GM06990 (cell line): ENCODE data around the gene DRG2.
A peak's percentile ranks its signal among the peaks of the same experiment; 100 is the strongest.

Experiments
- DNase-seq: peaks from one replicate; pipeline ENCODE4 v3.0.0-alpha.2; 2011; ENCODE audit not compliant: insufficient read length; ENCODE audit errors: extremely low read depth
- H3K27me3 ChIP-seq: replicated peaks from 2 replicates; pipeline ENCODE4 v1.6.0; 2011; ENCODE audit warnings: low read length; ENCODE audit not compliant: control insufficient read depth, insufficient read depth
- H3K36me3 ChIP-seq: 2 replicates; pipeline ENCODE4 v1.5.1; 2011; ENCODE audit warnings: low read length; ENCODE audit not compliant: control insufficient read depth, insufficient read depth
- H3K4me3 ChIP-seq: replicated peaks from 2 replicates; pipeline ENCODE4 v1.5.1; 2011; ENCODE audit warnings: low read depth, mild to moderate bottlenecking, control low read depth, low read length
- CTCF ChIP-seq: IDR thresholded peaks from 2 replicates; pipeline ENCODE4 v1.5.1; 2011; ENCODE audit warnings: low read length, control low read depth, mild to moderate bottlenecking, inconsistent platforms; ENCODE audit not compliant: insufficient read depth, poor library complexity, severe bottlenecking

Gene DRG2

GRCh38 chr17:18139498-18139897 is 51.8 kb downstream of the DRG2 start:
- H3K4me3 ChIP-seq, result no peak overlapping the region

GRCh38 chr17:18139949-18140348 is 52.2 kb downstream of the DRG2 start:
- peak; percentile 39 for TF ChIP-seq CTCF
- Histone ChIP-seq H3K36me3 (no peaks in the 10 kb centered on the region), H3K27me3 (no peaks in the 10 kb centered on the region; the same call in 1 of the 2 replicates), H3K4me3 (no peak overlapping the region)
- no peak for DNase-seq

More at GRCh38 chr17:18139498-18139897, 51.8 kb downstream of the DRG2 start:
- H3K36me3 ChIP-seq, result no peaks in the 10 kb centered on the region
- H3K27me3 ChIP-seq, result no peaks in the 10 kb centered on the region; the same call in 1 of the 2 replicates
- DNase-seq, result no peak
- no peak for TF ChIP-seq CTCF

GRCh38 chr17:18140648-18141047 is 52.9 kb downstream of the DRG2 start:
- no peak overlapping the region for H3K4me3 ChIP-seq
- DNase-seq, result no peak
- no peaks in the 10 kb centered on the region for H3K36me3 ChIP-seq
- no peak for TF ChIP-seq CTCF
- no peaks in the 10 kb centered on the region; the same call in 1 of the 2 replicates for H3K27me3 ChIP-seq

DNA sequence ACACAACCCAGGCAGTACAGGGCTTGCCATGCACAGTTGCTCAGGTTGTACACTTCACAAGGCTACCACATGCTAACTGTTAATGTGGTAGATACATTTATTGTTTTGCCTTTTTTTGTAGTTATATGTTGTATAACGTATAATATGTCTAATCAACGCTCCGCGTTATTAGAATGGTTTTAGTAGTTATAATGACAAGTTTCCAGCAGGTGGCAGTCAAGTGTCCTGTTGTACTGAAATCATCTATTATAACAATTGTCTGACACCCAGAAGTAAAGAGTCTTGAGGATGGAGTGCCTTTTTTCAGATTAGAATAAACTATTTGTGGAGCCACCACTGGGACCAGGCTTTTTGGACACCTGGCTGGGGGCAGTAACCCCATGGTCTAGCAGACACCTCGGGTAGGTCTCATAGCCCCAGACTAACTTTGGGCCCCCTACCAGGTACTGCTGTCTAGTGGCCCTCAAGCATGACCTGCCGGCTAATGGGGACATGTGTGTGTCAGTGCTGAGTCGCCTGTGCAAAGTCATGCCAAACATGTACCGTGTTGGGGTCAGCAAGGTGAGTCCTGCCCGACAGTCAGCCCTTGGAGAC is 53.6 kb downstream of the DRG2 start:
- peak; percentile 57 for TF ChIP-seq CTCF
- Histone ChIP-seq H3K27me3 (no peaks in the 10 kb centered on the region; the same call in 1 of the 2 replicates), H3K36me3 (no peaks in the 10 kb centered on the region), H3K4me3 (no peak overlapping the region)
- DNase-seq, result no peak

DNA sequence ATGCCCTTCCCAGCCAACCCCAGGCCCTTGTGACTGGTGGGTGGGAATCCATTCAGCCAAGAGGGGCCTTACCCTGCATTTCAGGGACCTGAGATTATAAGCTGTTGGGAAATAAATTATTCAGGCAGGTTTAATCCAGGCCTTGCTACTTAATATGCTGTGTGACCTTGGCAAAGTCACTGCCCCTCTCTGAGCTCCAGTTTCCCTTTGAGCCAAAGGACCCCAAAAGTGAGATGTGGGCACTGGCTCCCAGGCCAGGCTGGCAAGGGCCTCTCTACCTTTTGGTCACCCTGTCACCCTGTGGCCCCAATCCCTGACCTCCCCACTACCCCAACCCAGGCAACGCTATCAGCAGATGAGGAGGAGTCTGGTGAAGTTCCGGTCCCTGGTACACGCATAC is 54.7 kb downstream of the DRG2 start:
- no peak overlapping the region for H3K4me3 ChIP-seq
- DNase-seq, result no peak
- H3K27me3 ChIP-seq, result no peaks in the 10 kb centered on the region; the same call in 1 of the 2 replicates
- no peak for TF ChIP-seq CTCF
- no peaks in the 10 kb centered on the region for H3K36me3 ChIP-seq
